Lung (tissue), 12 donors: ENCODE results near the gene PLA2G6. TPM values are rescaled to one million over a fixed set of nuclear protein-coding genes. Genes with fewer than 3 reads are reported as not detected.

Experiments used
- ATAC-seq: fragments of 200-7000 bp; cut with Tn5 transposase; one replicate; pipeline ENCODE4 v1.9.1; 2020; ENCODE audit warnings: moderate number of reproducible peaks; ENCODE audit not compliant: insufficient read depth, low FRiP score
- DNase-seq, 3 donors: peaks; one replicate each; pipeline ENCODE4 v3.0.0-alpha.2; 2013 to 2017
- H3K27ac ChIP-seq, 2 donors: one replicate each; pipeline ENCODE4 v1.5.1; 2013; ENCODE audit warnings: mild to moderate bottlenecking in 2 of 2, moderate library complexity in 2 of 2, control low read depth in 1 of 2, inconsistent platforms in 1 of 2, low read depth in 1 of 2, low read length in 1 of 2
- H3K27me3 ChIP-seq, 3 donors: one replicate each; pipeline ENCODE4 v1.5.1; 2013; ENCODE audit warnings: low read length in 2 of 3; ENCODE audit not compliant: control insufficient read depth in 3 of 3, insufficient read depth in 3 of 3
- H3K36me3 ChIP-seq, 4 donors: one replicate each; pipeline ENCODE4 v1.5.1; 2013; ENCODE audit warnings: low read length in 4 of 4, mild to moderate bottlenecking in 1 of 4, moderate library complexity in 1 of 4; ENCODE audit not compliant: control insufficient read depth in 4 of 4, insufficient read depth in 4 of 4
- H3K4me1 ChIP-seq, 5 donors: one replicate each; pipeline ENCODE4 v1.5.1; 2013; ENCODE audit warnings: low read length in 5 of 5, mild to moderate bottlenecking in 2 of 5, moderate library complexity in 1 of 5; ENCODE audit not compliant: control insufficient read depth in 5 of 5, insufficient read depth in 5 of 5
- H3K4me3 ChIP-seq: one replicate; pipeline ENCODE4 v1.5.1; 2013; ENCODE audit warnings: mild to moderate bottlenecking, control low read depth, moderate library complexity
- H3K9ac ChIP-seq, 2 donors: one replicate each; pipeline ENCODE4 v1.5.1; 2013; ENCODE audit warnings: low read length in 2 of 2, control low read depth in 1 of 2; ENCODE audit not compliant: insufficient read depth in 1 of 2
- H3K9me3 ChIP-seq, 4 donors: one replicate each; pipeline ENCODE4 v1.5.1; 2013; ENCODE audit warnings: low read length in 3 of 4, mild to moderate bottlenecking in 1 of 4, moderate library complexity in 1 of 4; ENCODE audit not compliant: control insufficient read depth in 4 of 4, insufficient read depth in 3 of 4
- WGBS, 2 donors: extraction: QIAGEN DNeasy Blood & Tissue Kit; methylation state at CpG; one replicate each; pipeline ENCODE4 v1.1.7; 2013; 5-methylcytosine and 5-hydroxymethylcytosine counted together
- polyA plus RNA-seq, 2 donors: library from polyadenylated mRNA; stranded (reverse); fragments of 200-250 nt; gene quantifications; one replicate each; pipeline ENCODE4 v1.2.1, GENCODE V29; 2013
- total RNA-seq, 2 donors: library from RNA; depleted of rRNA in 1 of 2; stranded (reverse); fragments of >200 nt in 1 of 2; gene quantifications; one replicate each; pipeline ENCODE4 v1.2.1, GENCODE V29; 2014 to 2021
- TF ChIP-seq, protein P1 (sequence below): IDR thresholded peaks from 2 replicates; pipeline ENCODE4 v1.5.1; 2012; ENCODE audit warnings: mild to moderate bottlenecking; ENCODE audit errors: control extremely low read depth, extremely low read depth
- donor health status: control.
- donor health status: control.
- donor health status: Bipolar disorder and iron deficiency.
- donor health status: healthy.
- donor health status: DM: yes; HTN: yes; CAD: no.

PLA2G6 gene
- total and polyA plus RNA-seq, 4 donors, result 11.9 to 73.5 (median 37.3) TPM

DNA sequence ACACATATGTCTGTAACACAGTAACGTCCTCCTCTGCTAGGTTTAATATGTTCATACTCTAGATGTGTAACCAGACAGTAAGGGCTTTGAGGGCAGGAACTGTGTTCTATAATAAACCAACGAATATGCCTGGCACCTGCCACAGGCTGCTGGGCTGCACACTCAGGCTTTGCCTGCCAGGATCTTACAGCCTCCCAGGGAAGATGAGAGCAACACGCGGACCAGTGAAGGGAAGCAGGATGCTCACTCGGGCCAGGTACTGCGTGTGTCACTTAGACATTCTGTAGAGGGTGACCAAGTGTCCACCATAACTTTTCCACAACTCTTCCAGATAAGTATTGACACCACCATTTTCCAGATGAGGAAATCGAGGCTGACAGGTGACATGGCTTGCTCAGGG, 49.5 kb downstream of the PLA2G6 start:
- TF ChIP-seq, protein P1, sequence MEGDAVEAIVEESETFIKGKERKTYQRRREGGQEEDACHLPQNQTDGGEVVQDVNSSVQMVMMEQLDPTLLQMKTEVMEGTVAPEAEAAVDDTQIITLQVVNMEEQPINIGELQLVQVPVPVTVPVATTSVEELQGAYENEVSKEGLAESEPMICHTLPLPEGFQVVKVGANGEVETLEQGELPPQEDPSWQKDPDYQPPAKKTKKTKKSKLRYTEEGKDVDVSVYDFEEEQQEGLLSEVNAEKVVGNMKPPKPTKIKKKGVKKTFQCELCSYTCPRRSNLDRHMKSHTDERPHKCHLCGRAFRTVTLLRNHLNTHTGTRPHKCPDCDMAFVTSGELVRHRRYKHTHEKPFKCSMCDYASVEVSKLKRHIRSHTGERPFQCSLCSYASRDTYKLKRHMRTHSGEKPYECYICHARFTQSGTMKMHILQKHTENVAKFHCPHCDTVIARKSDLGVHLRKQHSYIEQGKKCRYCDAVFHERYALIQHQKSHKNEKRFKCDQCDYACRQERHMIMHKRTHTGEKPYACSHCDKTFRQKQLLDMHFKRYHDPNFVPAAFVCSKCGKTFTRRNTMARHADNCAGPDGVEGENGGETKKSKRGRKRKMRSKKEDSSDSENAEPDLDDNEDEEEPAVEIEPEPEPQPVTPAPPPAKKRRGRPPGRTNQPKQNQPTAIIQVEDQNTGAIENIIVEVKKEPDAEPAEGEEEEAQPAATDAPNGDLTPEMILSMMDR, result no peak
- no peak for ATAC-seq
- peaks cover 0 to 13% (median 5%) of the 10 kb centered on the region in 4 donors for H3K36me3 ChIP-seq
- no peak overlapping the region for H3K27ac ChIP-seq
- no peak overlapping the region for H3K9ac ChIP-seq
- H3K9me3 ChIP-seq, result no peaks in the 10 kb centered on the region
- no peak for DNase-seq
- no peaks in the 10 kb centered on the region for H3K27me3 ChIP-seq
- H3K4me1 ChIP-seq, result no peaks in the 10 kb centered on the region
- WGBS, 2 donors, result 94 to 98% methylated on average over 7 of the region's 7 CpGs
- H3K4me3 ChIP-seq, result no peak overlapping the region

DNA sequence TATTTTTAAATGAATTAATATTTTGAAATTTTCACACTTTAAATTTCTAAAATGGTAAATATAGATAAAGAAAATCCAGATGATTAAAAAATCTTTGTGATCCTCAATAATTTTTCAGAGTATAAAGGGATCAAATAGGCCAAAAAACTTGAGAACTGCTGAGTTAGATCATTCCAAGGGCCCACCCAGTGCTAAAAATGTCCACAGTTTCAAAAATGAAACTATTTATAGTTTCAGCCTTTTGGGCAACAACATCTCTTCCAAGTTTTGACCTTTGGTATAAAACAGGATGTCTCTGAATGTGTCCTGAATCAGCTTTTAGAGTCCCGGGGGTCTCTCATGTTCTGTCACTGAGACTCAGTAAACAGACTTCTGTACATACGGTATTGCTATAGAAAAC, 50.2 kb downstream of the PLA2G6 start:
- no peak for ATAC-seq

DNA sequence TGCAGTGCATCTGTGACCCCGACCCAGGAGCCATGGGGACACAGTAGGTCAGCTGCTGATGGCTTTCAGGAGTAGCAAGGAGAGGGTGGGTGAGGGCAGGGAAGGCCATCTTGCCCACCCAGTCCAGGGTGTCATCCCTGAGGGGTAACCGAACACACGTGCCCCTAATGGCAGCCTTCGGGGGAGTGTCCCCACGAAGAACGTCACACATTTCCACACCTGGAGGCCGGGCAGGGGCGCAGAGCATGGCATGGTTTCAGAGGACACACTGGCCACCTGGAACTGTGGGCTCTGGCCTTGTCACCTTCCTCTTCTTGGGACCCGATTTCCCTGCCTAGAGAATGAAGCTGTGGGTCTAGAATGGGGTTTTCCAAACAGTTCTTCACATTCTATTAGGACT, 51.8 kb downstream of the PLA2G6 start:
- H3K9ac ChIP-seq, result no peak overlapping the region
- no peak overlapping the region for H3K27ac ChIP-seq
- peaks cover 0 to 13% (median 4%) of the 10 kb centered on the region in 4 donors for H3K36me3 ChIP-seq
- no peaks in the 10 kb centered on the region for H3K9me3 ChIP-seq
- 85 to 92% methylated on average over 9 of the region's 9 CpGs for WGBS, 2 donors
- no peaks in the 10 kb centered on the region for H3K4me1 ChIP-seq
- DNase-seq, result no peak
- TF ChIP-seq, protein P1, result no peak
- H3K27me3 ChIP-seq, result no peaks in the 10 kb centered on the region
- H3K4me3 ChIP-seq, result no peak overlapping the region
- ATAC-seq, result no peak

More for the DNA sequence above, 50.2 kb downstream of the PLA2G6 start:
- Histone ChIP-seq H3K27ac (no peak overlapping the region), H3K27me3 (no peaks in the 10 kb centered on the region), H3K4me1 (no peaks in the 10 kb centered on the region), H3K4me3 (no peak overlapping the region), H3K9me3 (no peaks in the 10 kb centered on the region), H3K36me3 (peaks cover 0 to 11% (median 5%) of the 10 kb centered on the region in 4 donors), H3K9ac (no peak overlapping the region)
- no peak for DNase-seq
- 69 to 77% methylated on average over 2 of the region's 2 CpGs for WGBS, 2 donors
- TF ChIP-seq, protein P1, result no peak

DNA sequence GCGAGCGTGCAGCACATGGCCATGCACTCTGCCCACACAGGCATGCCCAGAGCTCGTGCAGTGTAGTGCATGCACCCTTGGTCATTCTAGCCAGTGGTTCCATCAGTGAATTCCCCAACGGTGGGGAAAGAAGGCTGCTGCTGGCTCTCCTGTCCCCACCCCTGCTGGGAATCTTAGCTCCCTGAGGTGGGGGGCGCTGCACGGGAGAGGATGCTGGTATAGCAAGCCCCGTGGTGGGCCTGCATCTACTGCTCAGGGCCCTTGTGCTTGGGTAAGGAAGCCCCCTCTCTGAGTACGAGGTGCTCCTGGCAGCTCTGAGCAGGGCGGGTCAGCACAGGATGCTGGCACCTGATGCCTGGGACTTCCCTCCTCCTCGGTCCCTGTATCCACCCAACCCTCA, 52.6 kb downstream of the PLA2G6 start:
- H3K27ac ChIP-seq, result no peak overlapping the region
- 86 to 88% methylated on average over 10 of the region's 10 CpGs for WGBS, 2 donors
- no peaks in the 10 kb centered on the region for H3K9me3 ChIP-seq
- no peak overlapping the region for H3K9ac ChIP-seq
- TF ChIP-seq, protein P1, result no peak
- H3K4me1 ChIP-seq, result no peaks in the 10 kb centered on the region
- ATAC-seq, result no peak
- no peaks in the 10 kb centered on the region for H3K27me3 ChIP-seq
- peaks cover 0 to 11% (median 4%) of the 10 kb centered on the region in 4 donors for H3K36me3 ChIP-seq
- no peak for DNase-seq
- no peak overlapping the region for H3K4me3 ChIP-seq
